Endothelial cell of umbilical vein (primary cell): ENCODE data around the gene TBX2. TPM values are rescaled to one million over a fixed set of nuclear protein-coding genes. Genes with fewer than 3 reads are reported as not detected.

Experiments
- BruUV-seq: library from RNA; stranded (reverse); fragments of 400-500 nt; replicated peaks from 2 replicates; lab custom pipeline; 2021; lab: Mats Ljungman, UMichigan
- CTCF ChIA-PET: fragments of 300-600, 350-600 bp; sonication (Branson Sonifier 250); formaldehyde crosslinking; loops from one replicate; lab custom pipeline; 2021; ENCODE audit warnings: antibody characterized with exemption, inconsistent platforms; lab: Charles Lee
- POLR2A ChIA-PET: fragments of 300-600, 350-600 bp; sonication (Branson Sonifier 250); formaldehyde crosslinking; loops from one replicate; lab custom pipeline; 2021; ENCODE audit warnings: antibody characterized with exemption, inconsistent platforms; lab: Charles Lee
- DNase-seq: peaks from one replicate; pipeline ENCODE4 v3.0.0-alpha.2; 2011; ENCODE audit warnings: low read depth, low spot score
- FAIRE-seq: peaks from 2 replicates; lab custom pipeline; 2011; peaks lifted over from hg19 to GRCh38; lab: Jason Lieb, UNC
- H2AFZ ChIP-seq: 2 replicates; pipeline ENCODE4 v1.6.0; 2012; ENCODE audit warnings: low read depth, low read length, control low read depth, inconsistent platforms
- H3K27ac ChIP-seq: 2 replicates; pipeline ENCODE4 v1.5.1; 2011; ENCODE audit warnings: low read depth, mild to moderate bottlenecking, control low read depth, low read length, moderate library complexity; ENCODE audit not compliant: insufficient read depth
- H3K27me3 ChIP-seq, 2 experiments: 2 replicates each; pipeline versions ENCODE4 v1.6.0 to v1.6.1; 2011; ENCODE audit warnings: low read length in 2 of 2, mixed read lengths in 1 of 2; ENCODE audit not compliant: control insufficient read depth in 2 of 2, insufficient read depth in 2 of 2
- H3K36me3 ChIP-seq, 2 experiments: 2 replicates in 1 of 2; 3 replicates in 1 of 2; pipeline ENCODE4 v1.5.1; 2011; ENCODE audit warnings: low read length in 2 of 2, mild to moderate bottlenecking in 1 of 2, moderate library complexity in 1 of 2; ENCODE audit not compliant: control insufficient read depth in 2 of 2, insufficient read depth in 2 of 2; ENCODE audit errors: extremely low read depth in 1 of 2
- H3K4me1 ChIP-seq: 3 replicates; pipeline ENCODE4 v1.5.1; 2011; ENCODE audit warnings: mild to moderate bottlenecking, low read length; ENCODE audit not compliant: control insufficient read depth, insufficient read depth; ENCODE audit errors: extremely low read depth
- H3K4me2 ChIP-seq: 2 replicates; pipeline ENCODE4 v1.6.1; 2011; ENCODE audit warnings: low read length, control low read depth, mixed read lengths; ENCODE audit not compliant: insufficient read depth
- H3K4me3 ChIP-seq, 3 experiments: fragments of 200-600 bp in 1 of 3; sonication (generic), shearing (Covaris generic) in 1 of 3; replicated peaks in 1 of 3; 2 replicates each; pipeline ENCODE4 v1.5.1; 2011 to 2016; ENCODE audit warnings: control low read depth in 3 of 3, low read length in 3 of 3, mild to moderate bottlenecking in 2 of 3, inconsistent platforms in 1 of 3, low read depth in 1 of 3, moderate library complexity in 1 of 3; ENCODE audit not compliant: insufficient read depth in 1 of 3
- H3K79me2 ChIP-seq: 2 replicates; pipeline ENCODE4 v1.6.0; 2012; ENCODE audit warnings: low read length, inconsistent platforms; ENCODE audit not compliant: control insufficient read depth, insufficient read depth
- H3K9ac ChIP-seq: replicated peaks from 2 replicates; pipeline ENCODE3; 2011; ENCODE audit warnings: low read length, control low read depth; ENCODE audit not compliant: insufficient read depth; ENCODE audit errors: extremely low read depth
- H3K9me1 ChIP-seq: replicated peaks from 3 replicates; pipeline ENCODE4 v1.6.0; 2011; ENCODE audit warnings: mild to moderate bottlenecking, low read length; ENCODE audit not compliant: control insufficient read depth, insufficient read depth; ENCODE audit errors: extremely low read depth
- H3K9me3 ChIP-seq: replicated peaks from 2 replicates; pipeline ENCODE4 v1.5.1; 2012; ENCODE audit warnings: low read length, inconsistent platforms; ENCODE audit not compliant: control insufficient read depth, insufficient read depth
- H4K20me1 ChIP-seq: replicated peaks from 2 replicates; pipeline ENCODE3; 2011; ENCODE audit warnings: mild to moderate bottlenecking, low read length; ENCODE audit not compliant: control insufficient read depth, insufficient read depth; ENCODE audit errors: extremely low read depth
- EZH2 ChIP-seq: IDR thresholded peaks from 2 replicates; pipeline ENCODE4 v1.6.1; 2012; ENCODE audit warnings: borderline replicate concordance, low read depth, mild to moderate bottlenecking, moderate library complexity, low read length, inconsistent platforms; ENCODE audit not compliant: severe bottlenecking
- FOS ChIP-seq: IDR thresholded peaks from 2 replicates; pipeline ENCODE4 v1.6.1; 2011; ENCODE audit warnings: mild to moderate bottlenecking, low read length, moderate library complexity, borderline replicate concordance; ENCODE audit not compliant: insufficient read depth
- GATA2 ChIP-seq: IDR thresholded peaks from 2 replicates; pipeline ENCODE4 v1.7.0; 2011; ENCODE audit warnings: low read depth, mild to moderate bottlenecking, moderate library complexity, mixed read lengths, low read length; ENCODE audit not compliant: insufficient read length, insufficient read depth
- JUN ChIP-seq: IDR thresholded peaks from 2 replicates; pipeline ENCODE4 v1.6.1; 2011; ENCODE audit warnings: borderline replicate concordance, low read depth; ENCODE audit not compliant: insufficient read length, insufficient read depth
- POLR2A ChIP-seq: IDR thresholded peaks from 2 replicates; pipeline ENCODE4 v1.6.1; 2012; ENCODE audit warnings: low read depth, mild to moderate bottlenecking, control low read depth, low read length
- POLR2AphosphoS5 ChIP-seq: IDR thresholded peaks from 2 replicates; pipeline ENCODE4 v1.6.1; 2012; ENCODE audit warnings: low read depth, mild to moderate bottlenecking, control low read depth, low read length, moderate library complexity; ENCODE audit not compliant: insufficient read depth
- dilution Hi-C: fragments of 300-500 bp; cut with MboI; formaldehyde crosslinking; loops from one replicate; pipeline ENCODE4 v1.15.0; 2019; ENCODE audit warnings: low sequenced_read_pairs; ENCODE audit not compliant: extremely low pct_ligation_motif_present
- intact Hi-C: fragments of 100-400 bp; cut with micrococcal nuclease; formaldehyde crosslinking; loops from one replicate; pipeline ENCODE4 v1.10.0; 2022
- polyA plus RNA-seq, 4 experiments: library from polyadenylated mRNA; depleted of rRNA in 3 of 4; stranded (reverse) in 3 of 4; unstranded in 1 of 4; fragments of >200 nt; gene quantifications; 2 replicates each; pipeline versions ENCODE4 v1.2.1 to v1.2.3, GENCODE V29; 2011 to 2012; ENCODE audit warnings: missing spikeins in 1 of 4
- total RNA-seq: library from RNA; stranded (reverse); gene quantifications from 2 replicates; pipeline ENCODE4 v1.2.3, GENCODE V29; 2021
- TF ChIP-seq, protein P1 (sequence below), 2 donors: IDR thresholded peaks; 1 replicate in 1 of 2; 2 replicates in 1 of 2; pipeline ENCODE4 v1.5.1; 2011; ENCODE audit warnings: low read length in 2 of 2, mild to moderate bottlenecking in 2 of 2, moderate library complexity in 2 of 2, control low read depth in 1 of 2, inconsistent platforms in 1 of 2, low read depth in 1 of 2; ENCODE audit not compliant: insufficient read depth in 1 of 2; ENCODE audit errors: extremely low read depth in 1 of 2
- TF ChIP-seq, protein P2 (sequence below): IDR thresholded peaks from 2 replicates; pipeline ENCODE4 v1.6.1; 2011; ENCODE audit not compliant: insufficient read depth, insufficient read length

Gene TBX2
- total and polyA plus RNA-seq, 2 donors (not counting 3 experiments of a cell fraction or from before 2014, with no cell fraction given) = not detected

DNA sequence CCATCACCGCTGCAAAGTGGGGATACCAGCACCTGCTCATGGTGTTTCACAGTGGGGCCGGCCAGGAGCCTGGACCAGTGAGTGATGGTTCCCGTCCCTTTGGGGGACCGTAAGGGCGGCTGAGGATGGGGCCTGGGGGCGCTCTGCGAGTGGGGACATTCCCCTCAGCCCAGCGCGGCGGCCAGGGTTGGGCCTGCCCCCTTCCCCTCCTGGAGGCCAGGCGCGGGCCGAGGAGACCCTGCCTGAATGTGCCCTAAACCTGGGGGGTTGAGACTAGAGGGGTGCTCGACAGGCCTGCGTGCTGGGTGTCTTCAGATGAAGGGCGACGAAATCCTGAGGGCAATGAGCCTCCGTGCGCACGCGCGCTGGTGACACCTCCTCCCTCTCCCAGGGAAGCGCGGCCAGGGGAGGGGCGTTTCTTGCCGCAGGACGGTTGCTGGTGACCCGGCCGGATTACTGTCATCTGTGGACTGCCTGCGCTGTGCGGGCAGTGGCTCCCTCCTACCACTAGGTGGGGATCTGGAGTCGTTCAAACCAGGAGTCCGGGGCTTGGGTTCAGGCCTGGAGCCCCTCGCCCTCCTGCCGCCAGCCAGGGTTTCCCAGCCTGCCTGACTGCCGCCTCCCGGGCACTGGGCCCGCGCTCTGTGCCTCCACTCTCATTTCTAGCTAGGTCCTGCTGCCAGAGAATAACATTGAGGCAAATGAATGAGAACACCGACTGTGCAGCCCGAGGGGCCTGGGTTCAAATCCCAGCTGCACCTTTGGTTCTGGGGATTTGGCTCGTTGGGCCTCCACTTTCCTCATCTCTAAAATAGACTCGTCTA lies 17.1 kb downstream of the TBX2 start:
- no peak for TF ChIP-seq GATA2
- no peak for TF ChIP-seq POLR2A
- no peak for TF ChIP-seq POLR2AphosphoS5
- TF ChIP-seq, protein P1, sequence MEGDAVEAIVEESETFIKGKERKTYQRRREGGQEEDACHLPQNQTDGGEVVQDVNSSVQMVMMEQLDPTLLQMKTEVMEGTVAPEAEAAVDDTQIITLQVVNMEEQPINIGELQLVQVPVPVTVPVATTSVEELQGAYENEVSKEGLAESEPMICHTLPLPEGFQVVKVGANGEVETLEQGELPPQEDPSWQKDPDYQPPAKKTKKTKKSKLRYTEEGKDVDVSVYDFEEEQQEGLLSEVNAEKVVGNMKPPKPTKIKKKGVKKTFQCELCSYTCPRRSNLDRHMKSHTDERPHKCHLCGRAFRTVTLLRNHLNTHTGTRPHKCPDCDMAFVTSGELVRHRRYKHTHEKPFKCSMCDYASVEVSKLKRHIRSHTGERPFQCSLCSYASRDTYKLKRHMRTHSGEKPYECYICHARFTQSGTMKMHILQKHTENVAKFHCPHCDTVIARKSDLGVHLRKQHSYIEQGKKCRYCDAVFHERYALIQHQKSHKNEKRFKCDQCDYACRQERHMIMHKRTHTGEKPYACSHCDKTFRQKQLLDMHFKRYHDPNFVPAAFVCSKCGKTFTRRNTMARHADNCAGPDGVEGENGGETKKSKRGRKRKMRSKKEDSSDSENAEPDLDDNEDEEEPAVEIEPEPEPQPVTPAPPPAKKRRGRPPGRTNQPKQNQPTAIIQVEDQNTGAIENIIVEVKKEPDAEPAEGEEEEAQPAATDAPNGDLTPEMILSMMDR (IDR thresholded peaks at IDR 0.05; ENCODE audit: extremely low read depth in 1 of 2, insufficient read depth in 1 of 2, low read depth in 1 of 2, low read length in 2 of 2) = peak; percentile 96
- TF ChIP-seq EZH2 = no peak
- TF ChIP-seq JUN = no peak
- TF ChIP-seq, protein P2, sequence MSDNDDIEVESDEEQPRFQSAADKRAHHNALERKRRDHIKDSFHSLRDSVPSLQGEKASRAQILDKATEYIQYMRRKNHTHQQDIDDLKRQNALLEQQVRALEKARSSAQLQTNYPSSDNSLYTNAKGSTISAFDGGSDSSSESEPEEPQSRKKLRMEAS = no peak
- no peak for TF ChIP-seq FOS
- Histone ChIP-seq H3K27me3 (peaks cover 11 to 16% of the 10 kb centered on the region in 2 experiments), H3K4me1 (peaks cover 3% of the 10 kb centered on the region), H3K4me2 (no peak overlapping the region), H3K9me3 (no peaks in the 10 kb centered on the region), H2AFZ (peak overlapping the region; percentile 43), H4K20me1 (no peaks in the 10 kb centered on the region), H3K36me3 (no peaks in the 10 kb centered on the region), H3K9ac (no peak overlapping the region), H3K79me2 (no peaks in the 10 kb centered on the region), H3K27ac (no peak overlapping the region), H3K9me1 (no peaks in the 10 kb centered on the region), H3K4me3 (no peak overlapping the region)
- dilution Hi-C loops = no loop called here
- peak; percentile 80 for DNase-seq
- no TSS peak for BruUV-seq
- ChIA-PET POLR2A (no interaction called here), CTCF (interaction anchor here (0.6 to 5.3 kb wide), 7 partner anchors 8 to 420 kb away, joined by 3 to 66 read pairs (median 4); no protein-coding TSS in a partner anchor)
- intact Hi-C loops = loop anchor here (1.0 kb wide), 1 partner anchor 135 kb away; no protein-coding TSS in a partner anchor
- peak; percentile 86 for FAIRE-seq
